ENCODE measurements around the gene GNG7. TPM values are rescaled to one million over a fixed set of nuclear protein-coding genes. Genes with fewer than 3 reads are reported as not detected.
A peak's percentile ranks its signal among the peaks of the same experiment; 100 is the strongest.

The GNG7 gene
- total RNA-seq, 1 donor from 2014 or later: 7.7 TPM

DNA sequence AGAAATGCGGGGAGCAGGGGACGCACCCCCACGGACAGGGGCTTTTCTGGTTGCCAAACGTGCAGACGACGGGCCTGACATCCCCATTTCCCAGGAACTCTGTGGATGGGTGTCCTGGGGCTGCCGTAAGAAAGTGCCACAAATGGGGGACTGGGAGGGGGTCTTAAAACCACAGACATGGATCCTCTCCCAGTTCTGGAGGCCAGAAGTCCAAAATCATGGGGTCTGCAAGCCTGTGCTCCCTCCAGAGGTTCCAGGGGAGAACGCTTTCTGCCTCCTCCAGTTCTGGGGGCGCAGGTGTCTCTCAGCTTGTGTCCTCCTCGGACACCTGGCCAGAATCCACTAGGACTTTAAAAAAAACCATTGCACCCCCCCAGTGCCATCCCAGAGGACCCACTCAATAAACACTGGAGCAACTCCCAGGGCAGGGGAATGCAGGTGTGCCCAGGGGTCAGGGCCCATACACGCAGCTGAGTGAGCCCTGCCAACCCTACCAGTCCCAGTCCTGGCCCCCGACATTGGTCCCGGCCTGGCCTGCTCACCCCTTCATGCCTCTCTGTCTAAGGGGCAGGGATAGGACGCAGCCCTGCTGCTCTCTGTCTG lies 122.7 kb downstream of the GNG7 start:
- Mint-ChIP-seq H3K4me3 (ENCODE audit: unreplicated experiment) (no peak overlapping the region), H3K4me1 (ENCODE audit: unreplicated experiment) (peaks cover 2% of the 10 kb centered on the region), H3K9me3 (ENCODE audit: unreplicated experiment) (peaks cover 4% of the 10 kb centered on the region), H3K27ac (ENCODE audit: unreplicated experiment) (no peak overlapping the region), H3K36me3 (ENCODE audit: low read depth, unreplicated experiment) (peaks cover 4% of the 10 kb centered on the region), H3K27me3 (ENCODE audit: unreplicated experiment) (peaks cover 1% of the 10 kb centered on the region)
- TF ChIP-seq, protein P1, sequence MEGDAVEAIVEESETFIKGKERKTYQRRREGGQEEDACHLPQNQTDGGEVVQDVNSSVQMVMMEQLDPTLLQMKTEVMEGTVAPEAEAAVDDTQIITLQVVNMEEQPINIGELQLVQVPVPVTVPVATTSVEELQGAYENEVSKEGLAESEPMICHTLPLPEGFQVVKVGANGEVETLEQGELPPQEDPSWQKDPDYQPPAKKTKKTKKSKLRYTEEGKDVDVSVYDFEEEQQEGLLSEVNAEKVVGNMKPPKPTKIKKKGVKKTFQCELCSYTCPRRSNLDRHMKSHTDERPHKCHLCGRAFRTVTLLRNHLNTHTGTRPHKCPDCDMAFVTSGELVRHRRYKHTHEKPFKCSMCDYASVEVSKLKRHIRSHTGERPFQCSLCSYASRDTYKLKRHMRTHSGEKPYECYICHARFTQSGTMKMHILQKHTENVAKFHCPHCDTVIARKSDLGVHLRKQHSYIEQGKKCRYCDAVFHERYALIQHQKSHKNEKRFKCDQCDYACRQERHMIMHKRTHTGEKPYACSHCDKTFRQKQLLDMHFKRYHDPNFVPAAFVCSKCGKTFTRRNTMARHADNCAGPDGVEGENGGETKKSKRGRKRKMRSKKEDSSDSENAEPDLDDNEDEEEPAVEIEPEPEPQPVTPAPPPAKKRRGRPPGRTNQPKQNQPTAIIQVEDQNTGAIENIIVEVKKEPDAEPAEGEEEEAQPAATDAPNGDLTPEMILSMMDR (IDR thresholded peaks at IDR 0.05; ENCODE audit: unreplicated experiment): peak; percentile 9
- no peak for DNase-seq (ENCODE audit: low spot score)

DNA sequence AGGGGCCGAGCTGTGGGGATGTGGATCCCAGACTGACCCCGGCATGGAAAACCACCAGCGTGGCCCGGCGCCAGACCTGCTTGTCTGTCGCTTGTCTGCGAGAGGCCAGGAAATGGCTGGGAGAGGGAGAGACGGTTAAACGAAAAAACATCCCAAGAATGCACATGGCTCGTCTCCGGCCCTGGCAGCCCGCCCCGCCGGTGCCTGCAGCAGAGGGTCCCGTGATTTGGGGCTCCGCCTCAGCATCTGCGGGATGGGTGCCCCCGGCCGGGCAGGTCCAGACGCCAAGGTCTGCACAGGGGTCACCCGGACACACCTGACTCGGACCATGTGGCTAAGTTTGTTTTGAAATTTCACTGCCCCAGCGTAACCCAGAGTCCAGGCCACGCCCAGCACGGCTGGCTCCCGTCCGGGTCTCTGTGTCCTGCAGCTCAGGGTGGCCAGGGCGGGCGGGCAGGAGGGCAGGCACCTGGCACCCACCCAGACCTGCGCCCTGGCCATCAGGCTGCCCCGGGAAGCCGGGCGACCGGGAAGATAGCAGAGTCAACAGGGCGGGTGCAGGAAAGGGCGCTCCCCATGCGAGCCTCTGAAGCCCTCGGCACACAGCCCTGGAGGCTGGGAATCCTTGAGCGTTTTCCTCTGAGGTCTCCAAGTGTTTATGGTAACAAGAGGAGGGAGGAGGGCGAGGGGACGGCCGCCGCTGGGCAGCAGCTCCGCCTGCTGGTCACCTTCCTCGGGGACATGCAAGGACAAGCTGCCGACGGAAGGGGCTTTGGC lies 123.4 kb downstream of the GNG7 start:
- Mint-ChIP-seq H3K4me3 (ENCODE audit: unreplicated experiment) (no peak overlapping the region), H3K27me3 (ENCODE audit: unreplicated experiment) (no peaks in the 10 kb centered on the region), H3K4me1 (ENCODE audit: unreplicated experiment) (peaks cover 2% of the 10 kb centered on the region), H3K36me3 (ENCODE audit: low read depth, unreplicated experiment) (peaks cover 4% of the 10 kb centered on the region), H3K27ac (ENCODE audit: unreplicated experiment) (no peak overlapping the region), H3K9me3 (ENCODE audit: unreplicated experiment) (peaks cover 4% of the 10 kb centered on the region)
- TF ChIP-seq, protein P1 (IDR thresholded peaks at IDR 0.05; ENCODE audit: unreplicated experiment): peak; percentile 67
- DNase-seq (ENCODE audit: low spot score): peak; percentile 85

DNA sequence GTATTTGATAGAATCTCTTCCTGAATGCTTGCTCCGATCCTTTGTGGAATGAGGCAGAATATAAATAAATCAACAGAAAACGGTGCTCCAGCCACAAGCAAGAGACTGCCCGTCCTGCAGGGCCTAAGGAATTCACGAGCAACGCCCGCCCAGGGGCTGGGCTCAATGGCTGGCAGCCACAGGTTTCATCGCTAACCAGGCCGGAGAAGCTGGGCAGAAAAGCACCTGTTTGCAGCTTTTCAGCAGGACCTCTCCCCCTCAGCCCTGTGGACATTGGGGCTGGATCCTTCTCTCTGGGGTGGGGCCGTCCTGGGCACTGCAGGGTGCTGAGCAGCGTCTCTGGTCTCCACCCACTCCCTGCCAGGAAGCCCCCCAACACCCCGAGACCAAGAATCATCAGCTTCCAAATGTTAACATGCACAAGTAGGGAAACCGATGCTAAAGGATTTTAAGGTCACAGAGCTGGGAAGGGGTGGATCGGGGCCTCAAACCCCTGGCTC lies 124.1 kb downstream of the GNG7 start:
- Mint-ChIP-seq H3K9me3 (ENCODE audit: unreplicated experiment) (no peaks in the 10 kb centered on the region), H3K27ac (ENCODE audit: unreplicated experiment) (no peak overlapping the region), H3K4me1 (ENCODE audit: unreplicated experiment) (peaks cover 2% of the 10 kb centered on the region), H3K4me3 (ENCODE audit: unreplicated experiment) (no peak overlapping the region), H3K27me3 (ENCODE audit: unreplicated experiment) (no peaks in the 10 kb centered on the region), H3K36me3 (ENCODE audit: low read depth, unreplicated experiment) (no peaks in the 10 kb centered on the region)
- TF ChIP-seq, protein P1 (IDR thresholded peaks at IDR 0.05; ENCODE audit: unreplicated experiment): no peak
- no peak for DNase-seq (ENCODE audit: low spot score)

DNA sequence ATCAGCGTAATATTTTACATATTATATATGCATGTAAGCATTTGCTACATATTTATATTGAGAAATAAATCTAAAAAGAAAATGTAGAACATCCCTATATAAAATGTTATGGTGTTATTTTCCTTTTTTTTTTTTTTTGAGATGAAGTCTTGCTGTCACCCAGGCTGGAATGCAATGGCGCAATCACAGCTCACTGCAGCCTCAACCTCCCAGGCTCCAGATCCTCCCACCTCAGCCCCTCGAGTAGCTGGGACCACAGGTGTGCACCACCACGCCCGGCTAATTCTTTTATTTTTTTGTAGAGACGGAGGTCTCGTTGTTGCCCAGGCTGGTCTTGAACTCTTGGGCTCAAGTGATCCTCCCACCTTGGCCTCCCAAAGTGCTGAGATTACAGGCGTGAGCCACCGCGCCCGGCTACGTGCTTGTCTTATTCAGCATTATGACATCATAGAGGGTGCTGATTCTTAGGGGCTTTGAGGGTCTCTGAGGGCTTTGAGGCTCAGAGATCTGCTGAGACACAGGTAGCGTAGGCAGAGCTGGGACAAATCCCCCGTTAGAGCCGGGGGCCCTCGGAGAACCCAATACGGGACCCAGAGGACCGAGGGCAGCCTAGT lies 124.7 kb downstream of the GNG7 start:
- Mint-ChIP-seq H3K27me3 (ENCODE audit: unreplicated experiment) (no peaks in the 10 kb centered on the region), H3K4me3 (ENCODE audit: unreplicated experiment) (no peak overlapping the region), H3K4me1 (ENCODE audit: unreplicated experiment) (peaks cover 2% of the 10 kb centered on the region), H3K9me3 (ENCODE audit: unreplicated experiment) (no peaks in the 10 kb centered on the region), H3K27ac (ENCODE audit: unreplicated experiment) (no peak overlapping the region), H3K36me3 (ENCODE audit: low read depth, unreplicated experiment) (no peaks in the 10 kb centered on the region)
- DNase-seq (ENCODE audit: low spot score): no peak
- TF ChIP-seq, protein P1 (IDR thresholded peaks at IDR 0.05; ENCODE audit: unreplicated experiment): no peak

Data from endothelial cell (in vitro differentiated cells).